Neural cell (in vitro differentiated cells): Measurements from ENCODE around the gene ELMO1. TPM values are rescaled to one million over a fixed set of nuclear protein-coding genes. Genes with fewer than 3 reads are reported as not detected.

Experiments used
- H2AFZ ChIP-seq: fragments of 200-600, 300-800 bp; sonication (generic), shearing (Covaris generic); 2 replicates; pipeline ENCODE4 v1.6.0; 2014; ENCODE audit warnings: low read depth, mild to moderate bottlenecking, antibody characterized with exemption, low read length, moderate library complexity
- H3F3A ChIP-seq: fragments of 200-600 bp; shearing (Covaris generic); 2 replicates; pipeline ENCODE4 v1.6.1; 2016; ENCODE audit warnings: mild to moderate bottlenecking, moderate library complexity, mixed read lengths, antibody characterized with exemption, low read length; ENCODE audit not compliant: insufficient read depth, poor library complexity, severe bottlenecking
- H3K27ac ChIP-seq: fragments of 200-600, 300-800 bp; sonication (generic), shearing (Covaris generic); 2 replicates; pipeline ENCODE4 v1.5.1; 2014; ENCODE audit warnings: mild to moderate bottlenecking, low read length, moderate library complexity
- H3K27me3 ChIP-seq: fragments of 300-800, 200-600 bp; sonication (generic), shearing (Covaris generic); 2 replicates; pipeline ENCODE4 v1.6.0; 2014; ENCODE audit warnings: mild to moderate bottlenecking, low read depth, low read length, moderate library complexity; ENCODE audit not compliant: insufficient read depth
- H3K36me3 ChIP-seq: fragments of 300-800, 200-600 bp; sonication (generic), shearing (Covaris generic); 2 replicates; pipeline ENCODE4 v1.5.1; 2014; ENCODE audit warnings: mild to moderate bottlenecking, antibody characterized with exemption, low read length, moderate library complexity; ENCODE audit not compliant: insufficient read depth
- H3K4me2 ChIP-seq: fragments of 300-800, 200-600 bp; sonication (generic), shearing (Covaris generic); 2 replicates; pipeline ENCODE4 v1.6.0; 2014; ENCODE audit warnings: mild to moderate bottlenecking, low read length
- H3K4me3 ChIP-seq: fragments of 300-800, 200-600 bp; sonication (generic), shearing (Covaris generic); 2 replicates; pipeline ENCODE4 v1.5.1; 2014; ENCODE audit warnings: mild to moderate bottlenecking, low read length, moderate library complexity
- H3K79me2 ChIP-seq: fragments of 200-600 bp; shearing (Covaris generic); replicated peaks from 2 replicates; pipeline ENCODE4 v1.6.0; 2014; ENCODE audit warnings: mild to moderate bottlenecking, low read length, moderate library complexity; ENCODE audit not compliant: insufficient read depth
- H3K9ac ChIP-seq: fragments of 300-800, 200-600 bp; sonication (generic), shearing (Covaris generic); 2 replicates; pipeline ENCODE4 v1.6.1; 2016; ENCODE audit warnings: mild to moderate bottlenecking, low read length, mixed read lengths
- H3K9me2 ChIP-seq: fragments of 200-600 bp; shearing (Covaris generic); 2 replicates; pipeline ENCODE4 v1.6.1; 2016; ENCODE audit warnings: mild to moderate bottlenecking, low read length, mixed read lengths; ENCODE audit not compliant: insufficient read depth
- H3K9me3 ChIP-seq: fragments of 200-600, 300-800 bp; sonication (generic), shearing (Covaris generic); 2 replicates; pipeline ENCODE4 v1.6.1; 2016; ENCODE audit warnings: mild to moderate bottlenecking, mixed run types, low read length, moderate library complexity, mixed read lengths
- H4K20me1 ChIP-seq: fragments of 200-600 bp; shearing (Covaris generic); 2 replicates; pipeline ENCODE4 v1.6.1; 2016; ENCODE audit warnings: mild to moderate bottlenecking, mixed run types; ENCODE audit not compliant: insufficient read depth
- EP300 ChIP-seq: fragments of 450-650 bp; conservative IDR thresholded peaks from 2 replicates; pipeline ENCODE4 v1.6.1; 2014; ENCODE audit warnings: antibody characterized with exemption, mild to moderate bottlenecking, moderate library complexity; ENCODE audit not compliant: poor library complexity, severe bottlenecking
- EZH2 ChIP-seq: fragments of 200-600, 300-800 bp; shearing (Covaris generic), sonication (generic); IDR thresholded peaks from 2 replicates; pipeline ENCODE4 v1.6.1; 2014; ENCODE audit warnings: antibody characterized with exemption, low read length, borderline replicate concordance, mild to moderate bottlenecking; ENCODE audit not compliant: insufficient read depth, poor library complexity, severe bottlenecking
- MXI1 ChIP-seq: fragments of 450-650 bp; conservative IDR thresholded peaks from 2 replicates; pipeline ENCODE4 v1.6.1; 2014; ENCODE audit warnings: antibody characterized with exemption, mild to moderate bottlenecking; ENCODE audit not compliant: poor library complexity, severe bottlenecking
- POLR2AphosphoS5 ChIP-seq: IDR thresholded peaks from 2 replicates; pipeline ENCODE4 v1.6.1; 2012
- RAD21 ChIP-seq: fragments of 450-650 bp; conservative IDR thresholded peaks from 2 replicates; pipeline ENCODE4 v1.6.1; 2014; ENCODE audit warnings: antibody characterized with exemption, mild to moderate bottlenecking, moderate library complexity
- SMC3 ChIP-seq: fragments of 450-650 bp; conservative IDR thresholded peaks from 2 replicates; pipeline ENCODE4 v1.6.1; 2014; ENCODE audit warnings: antibody characterized with exemption, mild to moderate bottlenecking, moderate library complexity; ENCODE audit not compliant: poor library complexity
- TAF1 ChIP-seq: IDR thresholded peaks from 2 replicates; pipeline ENCODE4 v1.6.1; 2012; ENCODE audit warnings: low read depth
- polyA plus RNA-seq: library from polyadenylated mRNA; depleted of rRNA; stranded (reverse); fragments of >200 nt; gene quantifications from 2 replicates; pipeline ENCODE4 v1.2.3, GENCODE V29; 2014
- TF ChIP-seq, protein P1 (sequence below): fragments of 450-650 bp; IDR thresholded peaks from 2 replicates; pipeline ENCODE4 v1.5.1; 2014; ENCODE audit warnings: antibody characterized with exemption, mild to moderate bottlenecking, moderate library complexity; ENCODE audit not compliant: poor library complexity, severe bottlenecking
- TF ChIP-seq, protein P2 (sequence below): IDR thresholded peaks from 2 replicates; pipeline ENCODE4 v1.6.1; 2012; ENCODE audit warnings: borderline replicate concordance

Gene ELMO1
- polyA plus RNA-seq, 1 donor from 2014 or later: 12.2 TPM

DNA sequence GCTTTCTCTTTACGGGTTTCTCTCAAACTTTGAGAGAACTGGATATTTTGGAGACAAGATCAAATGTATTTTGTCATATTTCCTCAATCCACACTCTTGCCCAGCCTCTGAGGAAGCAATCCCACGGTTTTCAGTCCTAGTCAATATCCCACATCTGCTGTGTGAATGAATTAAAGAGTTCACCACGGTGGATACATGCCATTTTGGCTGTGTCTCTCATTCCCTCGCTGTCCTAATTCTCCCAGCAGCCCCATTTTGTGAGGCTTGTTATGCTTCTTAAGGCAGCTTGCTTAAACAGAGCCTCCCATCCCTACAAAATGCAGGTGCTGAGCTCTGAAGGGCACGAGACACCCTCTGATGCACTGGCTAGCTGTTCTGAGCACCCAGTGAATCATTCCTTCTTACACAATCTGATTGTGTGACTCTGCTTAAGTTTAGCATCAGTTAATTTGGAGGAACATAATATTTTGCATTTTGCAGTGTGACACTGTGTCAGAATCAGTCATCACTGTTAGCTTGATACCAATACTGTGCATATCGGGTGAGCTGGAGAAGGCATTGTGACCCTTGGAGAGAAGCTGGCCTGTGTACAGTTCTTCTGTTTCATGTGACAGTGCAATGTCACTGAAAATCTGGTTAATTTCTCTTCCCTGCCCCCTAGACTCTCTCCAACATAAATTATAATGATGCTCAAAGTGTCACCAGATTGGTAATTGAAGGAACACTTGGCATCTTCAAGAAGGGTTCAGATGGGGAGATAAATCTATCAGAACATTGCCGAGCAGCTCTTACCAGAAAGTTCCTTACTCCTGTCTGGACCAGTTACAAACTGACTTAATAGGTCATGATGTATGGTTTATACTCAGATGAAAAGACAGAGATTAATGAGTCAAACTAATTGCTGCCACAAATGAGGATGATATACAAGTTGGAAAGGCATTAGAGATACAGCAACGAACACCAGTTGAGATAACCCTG, 620.6 kb downstream of the ELMO1 start:
- H4K20me1 ChIP-seq: no peaks in the 10 kb centered on the region
- H3K27me3 ChIP-seq: no peaks in the 10 kb centered on the region
- no peak overlapping the region for H3K4me3 ChIP-seq
- no peak overlapping the region for H3K9ac ChIP-seq
- H3K36me3 ChIP-seq: no peaks in the 10 kb centered on the region
- H3K27ac ChIP-seq: no peak overlapping the region
- no peak for TF ChIP-seq SMC3
- TF ChIP-seq POLR2AphosphoS5: no peak
- TF ChIP-seq MXI1: no peak
- TF ChIP-seq, protein P1, sequence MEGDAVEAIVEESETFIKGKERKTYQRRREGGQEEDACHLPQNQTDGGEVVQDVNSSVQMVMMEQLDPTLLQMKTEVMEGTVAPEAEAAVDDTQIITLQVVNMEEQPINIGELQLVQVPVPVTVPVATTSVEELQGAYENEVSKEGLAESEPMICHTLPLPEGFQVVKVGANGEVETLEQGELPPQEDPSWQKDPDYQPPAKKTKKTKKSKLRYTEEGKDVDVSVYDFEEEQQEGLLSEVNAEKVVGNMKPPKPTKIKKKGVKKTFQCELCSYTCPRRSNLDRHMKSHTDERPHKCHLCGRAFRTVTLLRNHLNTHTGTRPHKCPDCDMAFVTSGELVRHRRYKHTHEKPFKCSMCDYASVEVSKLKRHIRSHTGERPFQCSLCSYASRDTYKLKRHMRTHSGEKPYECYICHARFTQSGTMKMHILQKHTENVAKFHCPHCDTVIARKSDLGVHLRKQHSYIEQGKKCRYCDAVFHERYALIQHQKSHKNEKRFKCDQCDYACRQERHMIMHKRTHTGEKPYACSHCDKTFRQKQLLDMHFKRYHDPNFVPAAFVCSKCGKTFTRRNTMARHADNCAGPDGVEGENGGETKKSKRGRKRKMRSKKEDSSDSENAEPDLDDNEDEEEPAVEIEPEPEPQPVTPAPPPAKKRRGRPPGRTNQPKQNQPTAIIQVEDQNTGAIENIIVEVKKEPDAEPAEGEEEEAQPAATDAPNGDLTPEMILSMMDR: no peak
- TF ChIP-seq EZH2: no peak
- TF ChIP-seq RAD21: no peak
- TF ChIP-seq TAF1: no peak
- H3K9me3 ChIP-seq: no peaks in the 10 kb centered on the region
- H3K4me2 ChIP-seq: no peak overlapping the region
- H3K9me2 ChIP-seq: no peaks in the 10 kb centered on the region
- H3K79me2 ChIP-seq: no peaks in the 10 kb centered on the region
- H3F3A ChIP-seq: no peaks in the 10 kb centered on the region
- H2AFZ ChIP-seq: no peak overlapping the region

DNA sequence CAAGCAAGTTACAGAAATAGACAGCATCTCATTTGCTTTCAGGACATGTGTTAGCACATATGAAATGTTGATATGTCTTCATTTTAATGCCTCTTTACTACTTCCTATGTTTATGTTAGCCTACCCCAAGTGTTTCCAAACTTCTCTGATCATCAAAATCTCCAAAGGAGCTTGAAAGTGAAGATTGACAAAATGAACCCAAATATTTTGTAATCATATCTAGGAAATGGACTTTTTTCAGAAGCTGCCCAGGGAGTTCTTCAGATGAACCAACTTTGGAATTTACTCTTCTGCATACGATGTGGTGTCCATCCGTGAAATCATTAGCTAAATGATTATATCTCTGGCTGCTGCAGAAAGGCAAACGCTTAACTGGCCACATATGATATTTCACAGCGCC, 623.2 kb downstream of the ELMO1 start:
- H3K9ac ChIP-seq: no peak overlapping the region
- no peak overlapping the region for H2AFZ ChIP-seq
- H3K9me3 ChIP-seq: no peaks in the 10 kb centered on the region
- H4K20me1 ChIP-seq: no peaks in the 10 kb centered on the region
- H3K27ac ChIP-seq: no peak overlapping the region
- no peak overlapping the region for H3K4me3 ChIP-seq
- no peaks in the 10 kb centered on the region for H3K36me3 ChIP-seq
- no peak overlapping the region for H3K4me2 ChIP-seq
- no peaks in the 10 kb centered on the region for H3F3A ChIP-seq
- no peak for TF ChIP-seq SMC3
- no peaks in the 10 kb centered on the region for H3K79me2 ChIP-seq
- no peaks in the 10 kb centered on the region for H3K9me2 ChIP-seq
- H3K27me3 ChIP-seq: no peaks in the 10 kb centered on the region

DNA sequence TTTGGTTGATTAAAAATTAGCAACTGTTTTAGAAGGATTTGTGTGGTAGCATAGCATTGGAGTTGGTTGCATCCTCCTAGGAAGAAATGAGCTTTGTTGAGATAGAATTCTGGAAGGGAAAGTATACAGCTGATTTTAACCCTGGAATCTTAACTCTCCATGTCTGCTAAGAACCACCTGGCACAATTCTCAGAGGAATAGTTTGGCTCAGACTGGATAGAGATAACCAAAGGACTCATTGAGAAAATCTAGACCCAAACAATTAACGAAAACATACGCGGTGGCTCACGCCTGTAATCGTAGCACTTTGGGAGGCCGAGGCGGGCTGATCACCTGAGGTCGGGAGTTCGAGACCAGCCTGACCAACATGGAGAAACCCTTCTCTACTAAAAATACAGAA, 625.3 kb downstream of the ELMO1 start:
- H3K9me2 ChIP-seq: no peaks in the 10 kb centered on the region
- H3K79me2 ChIP-seq: no peaks in the 10 kb centered on the region
- no peaks in the 10 kb centered on the region for H3F3A ChIP-seq
- H3K27ac ChIP-seq: no peak overlapping the region
- no peaks in the 10 kb centered on the region for H3K36me3 ChIP-seq
- H3K27me3 ChIP-seq: no peaks in the 10 kb centered on the region
- H3K4me2 ChIP-seq: no peak overlapping the region
- no peaks in the 10 kb centered on the region for H3K9me3 ChIP-seq
- H3K9ac ChIP-seq: no peak overlapping the region
- no peaks in the 10 kb centered on the region for H4K20me1 ChIP-seq
- no peak for TF ChIP-seq SMC3
- TF ChIP-seq EP300: no peak
- no peak for TF ChIP-seq TAF1
- TF ChIP-seq, protein P1: no peak
- TF ChIP-seq, protein P2, sequence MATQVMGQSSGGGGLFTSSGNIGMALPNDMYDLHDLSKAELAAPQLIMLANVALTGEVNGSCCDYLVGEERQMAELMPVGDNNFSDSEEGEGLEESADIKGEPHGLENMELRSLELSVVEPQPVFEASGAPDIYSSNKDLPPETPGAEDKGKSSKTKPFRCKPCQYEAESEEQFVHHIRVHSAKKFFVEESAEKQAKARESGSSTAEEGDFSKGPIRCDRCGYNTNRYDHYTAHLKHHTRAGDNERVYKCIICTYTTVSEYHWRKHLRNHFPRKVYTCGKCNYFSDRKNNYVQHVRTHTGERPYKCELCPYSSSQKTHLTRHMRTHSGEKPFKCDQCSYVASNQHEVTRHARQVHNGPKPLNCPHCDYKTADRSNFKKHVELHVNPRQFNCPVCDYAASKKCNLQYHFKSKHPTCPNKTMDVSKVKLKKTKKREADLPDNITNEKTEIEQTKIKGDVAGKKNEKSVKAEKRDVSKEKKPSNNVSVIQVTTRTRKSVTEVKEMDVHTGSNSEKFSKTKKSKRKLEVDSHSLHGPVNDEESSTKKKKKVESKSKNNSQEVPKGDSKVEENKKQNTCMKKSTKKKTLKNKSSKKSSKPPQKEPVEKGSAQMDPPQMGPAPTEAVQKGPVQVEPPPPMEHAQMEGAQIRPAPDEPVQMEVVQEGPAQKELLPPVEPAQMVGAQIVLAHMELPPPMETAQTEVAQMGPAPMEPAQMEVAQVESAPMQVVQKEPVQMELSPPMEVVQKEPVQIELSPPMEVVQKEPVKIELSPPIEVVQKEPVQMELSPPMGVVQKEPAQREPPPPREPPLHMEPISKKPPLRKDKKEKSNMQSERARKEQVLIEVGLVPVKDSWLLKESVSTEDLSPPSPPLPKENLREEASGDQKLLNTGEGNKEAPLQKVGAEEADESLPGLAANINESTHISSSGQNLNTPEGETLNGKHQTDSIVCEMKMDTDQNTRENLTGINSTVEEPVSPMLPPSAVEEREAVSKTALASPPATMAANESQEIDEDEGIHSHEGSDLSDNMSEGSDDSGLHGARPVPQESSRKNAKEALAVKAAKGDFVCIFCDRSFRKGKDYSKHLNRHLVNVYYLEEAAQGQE: no peak
- TF ChIP-seq EZH2: no peak
- TF ChIP-seq MXI1: no peak
- TF ChIP-seq RAD21: no peak
- no peak for TF ChIP-seq POLR2AphosphoS5
- H2AFZ ChIP-seq: no peak overlapping the region
- no peak overlapping the region for H3K4me3 ChIP-seq
